DOHH2 (cell line): ENCODE data around the gene ABHD4.
"Not testable (repeated sequence)": the region's sequence is repeated elsewhere in the genome, so short reads cannot be mapped to it uniquely, and the experiment has no call there.

Source experiments
- H3F3A ChIP-seq: fragments of 200-600 bp; sonication (generic), shearing (Covaris generic); 2 replicates; pipeline ENCODE4 v1.6.0; 2016; ENCODE audit warnings: antibody characterized with exemption, mild to moderate bottlenecking; ENCODE audit not compliant: control insufficient read depth, insufficient read depth
- H3K27ac ChIP-seq: fragments of 200-600 bp; sonication (generic); 2 replicates; pipeline ENCODE4 v1.5.1; 2014; ENCODE audit warnings: low read depth, mild to moderate bottlenecking, low read length, moderate library complexity
- H3K27me3 ChIP-seq: fragments of 200-600 bp; sonication (generic); 2 replicates; pipeline ENCODE4 v1.6.1; 2014; ENCODE audit warnings: mild to moderate bottlenecking, low read length, mixed read lengths; ENCODE audit not compliant: control insufficient read depth
- H3K36me3 ChIP-seq: fragments of 200-600 bp; sonication (generic); 2 replicates; pipeline ENCODE4 v1.6.1; 2014; ENCODE audit warnings: mild to moderate bottlenecking, low read length, moderate library complexity, mixed read lengths; ENCODE audit not compliant: control insufficient read depth
- H3K4me1 ChIP-seq: fragments of 200-600 bp; sonication (generic); 2 replicates; pipeline ENCODE4 v1.6.1; 2014; ENCODE audit warnings: mild to moderate bottlenecking, low read length, mixed read lengths; ENCODE audit not compliant: control insufficient read depth
- H3K4me2 ChIP-seq: fragments of 200-600 bp; sonication (generic); 2 replicates; pipeline ENCODE4 v1.6.0; 2014; ENCODE audit warnings: mild to moderate bottlenecking, low read length, moderate library complexity
- H3K4me3 ChIP-seq: fragments of 200-600 bp; sonication (generic); 2 replicates; pipeline ENCODE4 v1.5.1; 2014; ENCODE audit warnings: mild to moderate bottlenecking, low read length, mixed read lengths
- H3K79me2 ChIP-seq: fragments of 200-600 bp; sonication (generic); 2 replicates; pipeline ENCODE4 v1.6.1; 2014; ENCODE audit warnings: mild to moderate bottlenecking, low read length, mixed read lengths; ENCODE audit not compliant: control insufficient read depth
- H3K9me2 ChIP-seq: fragments of 200-600 bp; sonication (generic); replicated peaks from 2 replicates; pipeline ENCODE4 v1.6.1; 2014; ENCODE audit warnings: mild to moderate bottlenecking, low read length, mixed read lengths; ENCODE audit not compliant: control insufficient read depth
- H3K9me3 ChIP-seq: fragments of 200-600 bp; sonication (generic); 2 replicates; pipeline ENCODE4 v1.6.1; 2014; ENCODE audit warnings: antibody characterized with exemption, low read length, mixed read lengths; ENCODE audit not compliant: control insufficient read depth, insufficient read depth
- H4K20me1 ChIP-seq: fragments of 200-600 bp; sonication (generic); 2 replicates; pipeline ENCODE4 v1.6.0; 2014; ENCODE audit warnings: low read depth, mild to moderate bottlenecking, antibody characterized with exemption, low read length, moderate library complexity; ENCODE audit not compliant: control insufficient read depth, insufficient read depth
- EZH2phosphoT487 ChIP-seq: fragments of 200-600 bp; sonication (generic); IDR thresholded peaks from 2 replicates; pipeline ENCODE4 v1.6.1; 2017; ENCODE audit warnings: borderline replicate concordance, mild to moderate bottlenecking, antibody characterized with exemption, low read length, moderate library complexity, mixed read lengths
- TF ChIP-seq, protein P1 (sequence below): fragments of 200-600 bp; sonication (generic); IDR thresholded peaks from one replicate; pipeline ENCODE4 v1.5.1; 2014; ENCODE audit warnings: antibody characterized with exemption, mild to moderate bottlenecking, low read depth, low read length; ENCODE audit not compliant: poor library complexity, severe bottlenecking

Gene ABHD4

GRCh38 chr14:22563987-22564386, 34.1 kb upstream of the ABHD4 start:
- Histone ChIP-seq H3K27me3 (no peaks in the 10 kb centered on the region), H3K79me2 (peaks cover 53% of the 10 kb centered on the region), H3K4me3 (peak overlapping the region; percentile 25), H3K36me3 (peaks cover 58% of the 10 kb centered on the region), H3K9me3 (no peaks in the 10 kb centered on the region), H3K9me2 (no peaks in the 10 kb centered on the region), H3K27ac (peak overlapping the region; percentile 87), H4K20me1 (no peaks in the 10 kb centered on the region), H3K4me1 (peaks cover 98% of the 10 kb centered on the region), H3F3A (peaks cover 40% of the 10 kb centered on the region), H3K4me2 (peak overlapping the region; percentile 65)
- no peak for TF ChIP-seq EZH2phosphoT487
- TF ChIP-seq, protein P1, sequence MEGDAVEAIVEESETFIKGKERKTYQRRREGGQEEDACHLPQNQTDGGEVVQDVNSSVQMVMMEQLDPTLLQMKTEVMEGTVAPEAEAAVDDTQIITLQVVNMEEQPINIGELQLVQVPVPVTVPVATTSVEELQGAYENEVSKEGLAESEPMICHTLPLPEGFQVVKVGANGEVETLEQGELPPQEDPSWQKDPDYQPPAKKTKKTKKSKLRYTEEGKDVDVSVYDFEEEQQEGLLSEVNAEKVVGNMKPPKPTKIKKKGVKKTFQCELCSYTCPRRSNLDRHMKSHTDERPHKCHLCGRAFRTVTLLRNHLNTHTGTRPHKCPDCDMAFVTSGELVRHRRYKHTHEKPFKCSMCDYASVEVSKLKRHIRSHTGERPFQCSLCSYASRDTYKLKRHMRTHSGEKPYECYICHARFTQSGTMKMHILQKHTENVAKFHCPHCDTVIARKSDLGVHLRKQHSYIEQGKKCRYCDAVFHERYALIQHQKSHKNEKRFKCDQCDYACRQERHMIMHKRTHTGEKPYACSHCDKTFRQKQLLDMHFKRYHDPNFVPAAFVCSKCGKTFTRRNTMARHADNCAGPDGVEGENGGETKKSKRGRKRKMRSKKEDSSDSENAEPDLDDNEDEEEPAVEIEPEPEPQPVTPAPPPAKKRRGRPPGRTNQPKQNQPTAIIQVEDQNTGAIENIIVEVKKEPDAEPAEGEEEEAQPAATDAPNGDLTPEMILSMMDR, result no peak

- peak overlapping the region; percentile 87 for H3K27ac ChIP-seq
- H3K4me2 ChIP-seq, result peak overlapping the region; percentile 65
- H3K4me3 ChIP-seq, result peak overlapping the region; percentile 25
- H4K20me1 ChIP-seq, result no peaks in the 10 kb centered on the region
- no peaks in the 10 kb centered on the region for H3K9me3 ChIP-seq
- TF ChIP-seq EZH2phosphoT487, result no peak
- no peaks in the 10 kb centered on the region for H3K27me3 ChIP-seq
- peaks cover 57% of the 10 kb centered on the region for H3K79me2 ChIP-seq
- peaks cover 98% of the 10 kb centered on the region for H3K4me1 ChIP-seq
- peaks cover 63% of the 10 kb centered on the region for H3K36me3 ChIP-seq
- H3K9me2 ChIP-seq, result no peaks in the 10 kb centered on the region
- H3F3A ChIP-seq, result peaks cover 40% of the 10 kb centered on the region
These were observed 33.6 kb upstream of the ABHD4 start for GRCh38 chr14:22564463-22564862.

DNA sequence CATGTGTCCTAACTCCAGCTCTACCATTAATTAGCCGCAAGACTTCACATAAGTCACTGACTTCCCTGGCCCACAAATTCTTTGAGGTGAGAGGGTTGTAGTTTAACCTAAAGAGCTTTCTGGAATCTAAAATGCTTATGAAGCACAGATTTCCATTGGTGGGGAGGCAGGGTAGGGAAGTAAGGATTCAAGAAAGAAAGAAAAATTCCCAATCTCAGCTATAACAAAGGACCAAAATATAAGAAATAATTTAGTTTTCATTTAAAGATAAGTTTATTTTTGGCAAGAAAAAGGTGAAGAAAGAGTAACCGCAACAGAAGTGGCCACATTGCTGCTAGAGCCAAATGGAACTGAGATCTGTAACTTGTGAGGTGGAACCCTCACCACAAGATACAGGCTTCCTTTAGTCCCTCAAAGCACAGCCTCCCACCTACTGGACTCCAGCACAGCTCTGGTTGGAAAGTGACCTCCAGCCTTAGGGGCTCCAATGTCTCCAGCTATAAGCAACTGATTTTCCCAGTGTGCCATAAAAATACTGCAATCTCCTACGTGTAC, 32.6 kb upstream of the ABHD4 start:
- TF ChIP-seq, protein P1, result no peak
- TF ChIP-seq EZH2phosphoT487, result no peak
- peaks cover 97% of the 10 kb centered on the region for H3K4me1 ChIP-seq
- H3K4me2 ChIP-seq, result peak overlapping the region; percentile 65
- no peaks in the 10 kb centered on the region for H4K20me1 ChIP-seq
- no peaks in the 10 kb centered on the region for H3K9me2 ChIP-seq
- H3K79me2 ChIP-seq, result peaks cover 63% of the 10 kb centered on the region
- no peaks in the 10 kb centered on the region for H3K27me3 ChIP-seq
- peak overlapping the region; percentile 87 for H3K27ac ChIP-seq
- H3F3A ChIP-seq, result peaks cover 38% of the 10 kb centered on the region
- no peaks in the 10 kb centered on the region for H3K9me3 ChIP-seq
- H3K36me3 ChIP-seq, result peaks cover 69% of the 10 kb centered on the region
- H3K4me3 ChIP-seq, result peak overlapping the region; percentile 43

DNA sequence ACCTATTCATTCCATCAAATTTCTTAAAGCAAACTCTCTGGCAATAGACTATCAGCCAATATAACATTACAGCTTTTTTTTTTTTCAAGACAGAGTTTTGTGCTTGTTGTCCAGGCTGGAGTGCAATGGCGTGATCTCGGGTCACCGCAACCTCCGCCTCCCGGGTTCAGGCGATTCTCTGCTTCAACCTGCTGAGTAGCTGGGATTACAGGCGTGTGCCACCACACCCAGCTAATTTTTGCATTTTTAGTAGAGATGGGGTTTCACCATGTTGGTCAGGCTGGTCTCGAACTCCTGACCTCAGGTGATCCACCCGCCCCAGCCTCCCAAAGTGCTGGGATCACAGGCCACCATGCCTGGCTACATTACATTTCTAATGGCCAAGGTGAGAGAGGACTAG, 31.8 kb upstream of the ABHD4 start:
- peaks cover 77% of the 10 kb centered on the region for H3K36me3 ChIP-seq
- peak overlapping the region; percentile 43 for H3K4me3 ChIP-seq
- not testable (repeated sequence) for H4K20me1 ChIP-seq, H3K9me2 ChIP-seq, H3K9me3 ChIP-seq, H3K27me3 ChIP-seq
- peaks cover 96% of the 10 kb centered on the region for H3K4me1 ChIP-seq
- peak overlapping the region; percentile 87 for H3K27ac ChIP-seq
- H3K4me2 ChIP-seq, result peak overlapping the region; percentile 65
- H3K79me2 ChIP-seq, result peaks cover 63% of the 10 kb centered on the region
- peaks cover 34% of the 10 kb centered on the region for H3F3A ChIP-seq
